ENCODE results near the gene HDAC9. TPM values are rescaled to one million over a fixed set of nuclear protein-coding genes. Genes with fewer than 3 reads are reported as not detected.

Gene HDAC9
- polyA plus RNA-seq, 1 experiment = 2.1 TPM

DNA sequence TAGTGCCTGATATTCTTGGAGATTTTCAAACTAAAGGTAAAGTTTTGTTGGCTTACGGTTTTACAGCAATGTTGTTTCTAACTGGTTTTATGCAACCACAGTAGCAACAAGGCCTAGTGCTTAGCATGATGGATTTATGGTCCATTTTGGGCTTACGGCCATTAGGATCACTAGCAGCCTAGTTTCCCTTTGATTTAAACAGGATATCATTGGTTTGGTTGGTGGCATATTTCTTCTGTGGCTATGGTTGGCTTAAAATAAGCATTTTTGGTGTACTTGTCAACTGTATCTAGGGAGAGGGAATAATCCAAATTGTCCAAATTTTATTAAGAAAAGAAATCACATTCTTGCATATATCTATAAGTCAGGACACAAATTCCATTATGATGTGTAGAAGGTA lies 194.0 kb downstream of the HDAC9 start:
- Histone ChIP-seq H3K27me3 (ENCODE audit: control insufficient read depth, insufficient read depth, low read length) (no peaks in the 10 kb centered on the region), H3K4me3 (ENCODE audit: low read depth, low read length) (no peak overlapping the region), H3K27ac (ENCODE audit: low read depth, low read length) (no peak overlapping the region), H3K9me3 (ENCODE audit: control insufficient read depth, insufficient read depth, low read length) (no peaks in the 10 kb centered on the region)
- CTCF ChIA-PET = no interaction called here
- POLR2A ChIA-PET = no interaction called here
- DNase-seq (ENCODE audit: low read depth, low spot score) = no peak
- TF ChIP-seq, protein P1, sequence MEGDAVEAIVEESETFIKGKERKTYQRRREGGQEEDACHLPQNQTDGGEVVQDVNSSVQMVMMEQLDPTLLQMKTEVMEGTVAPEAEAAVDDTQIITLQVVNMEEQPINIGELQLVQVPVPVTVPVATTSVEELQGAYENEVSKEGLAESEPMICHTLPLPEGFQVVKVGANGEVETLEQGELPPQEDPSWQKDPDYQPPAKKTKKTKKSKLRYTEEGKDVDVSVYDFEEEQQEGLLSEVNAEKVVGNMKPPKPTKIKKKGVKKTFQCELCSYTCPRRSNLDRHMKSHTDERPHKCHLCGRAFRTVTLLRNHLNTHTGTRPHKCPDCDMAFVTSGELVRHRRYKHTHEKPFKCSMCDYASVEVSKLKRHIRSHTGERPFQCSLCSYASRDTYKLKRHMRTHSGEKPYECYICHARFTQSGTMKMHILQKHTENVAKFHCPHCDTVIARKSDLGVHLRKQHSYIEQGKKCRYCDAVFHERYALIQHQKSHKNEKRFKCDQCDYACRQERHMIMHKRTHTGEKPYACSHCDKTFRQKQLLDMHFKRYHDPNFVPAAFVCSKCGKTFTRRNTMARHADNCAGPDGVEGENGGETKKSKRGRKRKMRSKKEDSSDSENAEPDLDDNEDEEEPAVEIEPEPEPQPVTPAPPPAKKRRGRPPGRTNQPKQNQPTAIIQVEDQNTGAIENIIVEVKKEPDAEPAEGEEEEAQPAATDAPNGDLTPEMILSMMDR (IDR thresholded peaks at IDR 0.05; ENCODE audit: low read depth, low read length) = no peak

DNA sequence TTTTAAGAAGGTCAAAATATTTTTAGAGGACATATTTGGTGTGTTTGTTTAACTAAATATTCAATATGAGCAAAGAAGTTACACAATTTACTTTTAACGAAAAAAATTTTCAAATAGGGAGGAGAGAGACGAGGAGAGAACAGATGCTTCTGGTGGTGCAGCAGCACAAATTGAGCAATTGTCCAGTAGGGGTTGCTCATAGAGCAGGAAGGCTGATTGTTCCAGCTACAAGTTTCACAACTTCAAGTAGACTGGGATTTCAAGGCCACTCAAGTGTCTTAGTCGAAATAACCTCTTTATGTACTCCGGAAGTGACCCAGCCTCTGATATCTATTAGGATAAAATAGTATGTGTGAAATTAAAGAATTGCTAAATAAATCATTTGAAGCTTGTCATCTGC lies 197.9 kb downstream of the HDAC9 start:
- Histone ChIP-seq H3K27me3 (ENCODE audit: control insufficient read depth, insufficient read depth, low read length) (no peaks in the 10 kb centered on the region), H3K27ac (ENCODE audit: low read depth, low read length) (no peak overlapping the region), H3K9me3 (ENCODE audit: control insufficient read depth, insufficient read depth, low read length) (no peaks in the 10 kb centered on the region), H3K4me3 (ENCODE audit: low read depth, low read length) (no peak overlapping the region)
- TF ChIP-seq, protein P1 (IDR thresholded peaks at IDR 0.05; ENCODE audit: low read depth, low read length) = peak; percentile 85
- ChIA-PET CTCF (interaction anchor here (0.7 to 2.6 kb wide), 25 partner anchors 8 to 798 kb away, joined by 3 to 29 read pairs (median 4); partner anchors contain the start of gene TWIST1), POLR2A (interaction anchor here (0.7 kb wide), 1 partner anchor 55 kb away, joined by 3 read pairs; no protein-coding TSS in a partner anchor)
- DNase-seq (ENCODE audit: low read depth, low spot score) = peak; percentile 63

DNA sequence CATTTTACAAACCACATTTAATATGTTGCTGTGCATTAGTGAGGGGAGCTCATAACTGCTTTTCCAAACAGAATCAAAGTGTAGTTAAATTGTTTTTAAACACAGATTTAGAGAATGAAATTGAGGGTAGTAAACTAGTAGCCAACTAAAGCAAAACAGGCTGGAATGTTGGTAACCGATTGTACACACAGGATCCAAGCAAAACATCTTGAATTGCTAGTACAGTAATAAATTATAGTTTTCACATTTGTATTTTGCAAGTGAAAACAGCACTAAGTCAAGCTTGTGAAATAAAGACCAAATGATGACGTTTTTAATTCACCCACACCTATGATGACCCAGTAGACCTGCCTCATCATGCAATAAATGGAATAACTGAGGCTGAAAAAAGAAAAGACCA lies 198.3 kb downstream of the HDAC9 start:
- Histone ChIP-seq H3K9me3 (ENCODE audit: control insufficient read depth, insufficient read depth, low read length) (no peaks in the 10 kb centered on the region), H3K27me3 (ENCODE audit: control insufficient read depth, insufficient read depth, low read length) (no peaks in the 10 kb centered on the region), H3K4me3 (ENCODE audit: low read depth, low read length) (no peak overlapping the region), H3K27ac (ENCODE audit: low read depth, low read length) (no peak overlapping the region)
- CTCF ChIA-PET = interaction anchor here (0.7 to 2.6 kb wide), 19 partner anchors 9 to 747 kb away, joined by 3 to 29 read pairs (median 5); partner anchors contain the start of gene TWIST1
- TF ChIP-seq, protein P1 (IDR thresholded peaks at IDR 0.05; ENCODE audit: low read depth, low read length) = no peak
- POLR2A ChIA-PET = interaction anchor here (0.7 kb wide), 1 partner anchor 54 kb away, joined by 3 read pairs; no protein-coding TSS in a partner anchor
- DNase-seq (ENCODE audit: low read depth, low spot score) = no peak

DNA sequence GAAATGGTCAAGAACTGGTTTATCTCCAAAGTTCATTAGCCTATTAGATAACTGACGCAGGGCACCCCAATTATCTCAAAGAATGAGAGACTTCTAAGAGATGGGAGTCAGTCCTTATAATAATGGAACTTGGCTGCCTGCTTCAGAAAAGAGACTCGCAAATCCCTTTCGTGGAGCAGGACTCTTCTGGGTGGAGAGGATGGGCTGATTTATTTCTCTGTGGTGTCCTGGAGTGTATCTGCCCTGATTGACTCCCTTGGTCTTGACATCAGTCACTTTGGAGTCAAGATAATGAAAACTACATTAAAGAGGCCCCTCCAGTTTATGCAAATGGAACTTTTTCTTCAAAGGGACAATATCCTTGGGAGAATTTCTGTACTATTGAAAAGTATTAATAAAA lies 198.9 kb downstream of the HDAC9 start:
- TF ChIP-seq, protein P1 (IDR thresholded peaks at IDR 0.05; ENCODE audit: low read depth, low read length) = no peak
- DNase-seq (ENCODE audit: low read depth, low spot score) = no peak
- CTCF ChIA-PET = interaction anchor here (1.3 to 2.6 kb wide), 5 partner anchors 9 to 423 kb away, joined by 3 to 13 read pairs (median 7); partner anchors contain the start of gene TWIST1
- POLR2A ChIA-PET = no interaction called here
- Histone ChIP-seq H3K9me3 (ENCODE audit: control insufficient read depth, insufficient read depth, low read length) (no peaks in the 10 kb centered on the region), H3K27ac (ENCODE audit: low read depth, low read length) (no peak overlapping the region), H3K27me3 (ENCODE audit: control insufficient read depth, insufficient read depth, low read length) (no peaks in the 10 kb centered on the region), H3K4me3 (ENCODE audit: low read depth, low read length) (no peak overlapping the region)

DNA sequence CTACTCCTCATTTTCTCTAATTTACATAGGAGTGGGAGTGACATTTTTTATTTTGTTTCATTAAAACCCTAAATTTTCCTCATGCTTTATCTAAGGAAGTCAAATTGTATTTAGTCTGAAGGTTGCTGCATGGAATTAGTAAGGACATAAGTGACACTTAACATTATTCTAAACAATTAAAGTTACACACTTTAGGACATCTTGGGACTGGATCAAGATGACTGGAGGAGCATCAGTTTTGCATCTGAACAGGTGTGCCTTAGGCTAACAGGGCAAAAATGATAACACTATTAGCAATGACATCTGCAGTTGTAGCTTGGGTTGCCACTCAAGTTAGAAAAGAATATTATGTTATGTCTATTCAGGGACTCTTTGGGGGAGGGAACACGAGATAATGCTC lies 199.4 kb downstream of the HDAC9 start:
- ChIA-PET POLR2A (no interaction called here), CTCF (interaction anchor here (0.6 kb wide), 1 partner anchor 338 kb away, joined by 5 read pairs; no protein-coding TSS in a partner anchor)
- TF ChIP-seq, protein P1 (IDR thresholded peaks at IDR 0.05; ENCODE audit: low read depth, low read length) = no peak
- DNase-seq (ENCODE audit: low read depth, low spot score) = no peak
- Histone ChIP-seq H3K9me3 (ENCODE audit: control insufficient read depth, insufficient read depth, low read length) (no peaks in the 10 kb centered on the region), H3K27me3 (ENCODE audit: control insufficient read depth, insufficient read depth, low read length) (no peaks in the 10 kb centered on the region), H3K4me3 (ENCODE audit: low read depth, low read length) (no peak overlapping the region), H3K27ac (ENCODE audit: low read depth, low read length) (no peak overlapping the region)

Data from AG04450 (cell line).